ENCODE measurements around the gene HECW1.
"Not testable (repeated sequence)": the region's sequence is repeated elsewhere in the genome, so short reads cannot be mapped to it uniquely, and the experiment has no call there.

The HECW1 gene

DNA sequence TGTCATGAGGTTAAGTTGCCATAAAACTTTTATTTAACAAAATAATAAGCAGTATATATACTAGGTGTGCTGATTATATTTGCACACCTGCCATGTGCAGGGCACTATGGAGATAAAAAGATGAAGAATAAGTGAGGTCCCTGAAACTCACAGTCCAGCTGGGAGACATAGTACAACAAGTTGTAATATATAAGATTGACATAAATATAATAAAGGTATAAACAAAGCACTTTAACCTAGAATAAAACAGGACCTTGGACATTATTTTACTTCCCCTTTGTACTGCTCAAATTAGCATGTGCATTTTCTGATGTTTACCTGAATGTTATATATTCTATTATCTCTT is 476.7 kb downstream of the HECW1 start:
- H3K9ac ChIP-seq (ENCODE audit: low read length in 2 of 2): no peak overlapping the region
- no peaks in the 10 kb centered on the region for H3K9me3 ChIP-seq (ENCODE audit: control insufficient read depth in 2 of 2, low read length in 2 of 2)
- peaks cover 7% of the 10 kb centered on the region for H3K4me1 ChIP-seq (ENCODE audit: control insufficient read depth, insufficient read depth, low read length)
- H3K27me3 ChIP-seq (ENCODE audit: control insufficient read depth in 1 of 2, insufficient read depth in 2 of 2, low read length in 2 of 2): no peaks in the 10 kb centered on the region
- no peak overlapping the region for H3K4me3 ChIP-seq (ENCODE audit: low read length in 2 of 2)
- H3K36me3 ChIP-seq (ENCODE audit: control insufficient read depth in 2 of 2, insufficient read depth in 2 of 2, low read length in 2 of 2): no peaks in the 10 kb centered on the region
- no peak overlapping the region for H3K27ac ChIP-seq (ENCODE audit: low read length)

DNA sequence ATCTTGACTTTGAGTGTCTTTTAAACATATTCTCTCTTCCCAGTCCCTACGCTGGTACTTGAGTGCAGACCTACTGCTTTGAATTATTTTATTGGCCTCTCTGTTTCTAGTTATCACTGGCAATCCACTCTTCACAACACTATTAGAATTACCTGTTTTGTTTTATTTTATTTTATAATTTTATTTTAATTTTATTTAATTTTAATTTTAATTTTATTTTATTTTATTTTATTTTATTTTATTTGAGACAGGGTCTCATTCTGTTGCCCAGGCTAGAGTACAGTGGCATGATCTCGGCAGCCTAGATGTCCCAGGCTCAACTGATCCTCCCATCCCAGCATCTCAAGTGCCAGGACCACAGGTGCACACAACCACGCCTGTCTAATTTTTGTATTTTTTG is 477.3 kb downstream of the HECW1 start:
- Histone ChIP-seq H3K27me3 (ENCODE audit: control insufficient read depth in 1 of 2, insufficient read depth in 2 of 2, low read length in 2 of 2) (no peaks in the 10 kb centered on the region), H3K27ac (ENCODE audit: low read length) (no peak overlapping the region), H3K4me1 (ENCODE audit: control insufficient read depth, insufficient read depth, low read length) (peaks cover under 1% of the 10 kb centered on the region), H3K4me3 (ENCODE audit: low read length in 2 of 2) (no peak overlapping the region), H3K9ac (ENCODE audit: low read length in 2 of 2) (no peak overlapping the region), H3K36me3 (ENCODE audit: control insufficient read depth in 2 of 2, insufficient read depth in 2 of 2, low read length in 2 of 2) (no peaks in the 10 kb centered on the region), H3K9me3 (ENCODE audit: control insufficient read depth in 2 of 2, low read length in 2 of 2) (no peaks in the 10 kb centered on the region)

DNA sequence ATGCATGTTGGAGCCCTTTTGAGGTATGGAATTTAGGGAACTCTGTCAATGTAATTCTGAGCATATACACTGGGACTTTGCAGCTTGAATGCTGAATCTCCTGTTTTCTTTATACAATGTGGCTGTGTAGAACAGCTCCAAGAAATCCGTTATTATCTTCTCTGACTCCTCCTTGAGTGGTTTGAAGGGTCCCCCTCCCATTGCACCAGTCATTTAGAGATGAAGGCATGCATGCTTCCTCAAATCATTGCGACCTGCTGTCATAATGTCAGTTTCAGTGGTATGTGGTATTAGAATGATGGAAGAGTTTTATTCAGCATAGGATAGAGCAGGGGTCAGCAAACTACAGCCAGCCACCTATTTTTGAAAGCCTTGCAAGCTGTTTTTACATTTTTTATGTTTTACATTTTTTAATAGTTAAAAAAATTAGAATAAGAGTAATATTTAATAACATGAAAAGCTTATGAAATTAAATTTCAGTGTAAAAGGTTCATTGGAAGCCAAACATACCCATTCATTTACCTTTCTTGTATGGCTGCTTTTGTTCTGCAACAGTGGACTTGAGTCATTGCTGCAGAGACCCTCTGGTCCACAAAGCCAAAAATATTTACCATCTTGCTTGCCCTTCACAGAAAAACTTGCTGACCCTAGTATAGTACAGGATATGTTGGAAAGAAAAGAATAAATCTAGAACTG is 478.6 kb downstream of the HECW1 start:
- Histone ChIP-seq H3K4me3 (ENCODE audit: low read length in 2 of 2) (no peak overlapping the region), H3K9me3 (ENCODE audit: control insufficient read depth in 2 of 2, low read length in 2 of 2) (no peaks in the 10 kb centered on the region), H3K4me1 (ENCODE audit: control insufficient read depth, insufficient read depth, low read length) (no peaks in the 10 kb centered on the region), H3K27me3 (ENCODE audit: control insufficient read depth in 1 of 2, insufficient read depth in 2 of 2, low read length in 2 of 2) (no peaks in the 10 kb centered on the region), H3K27ac (ENCODE audit: low read length) (no peak overlapping the region), H3K36me3 (ENCODE audit: control insufficient read depth in 2 of 2, insufficient read depth in 2 of 2, low read length in 2 of 2) (no peaks in the 10 kb centered on the region), H3K9ac (ENCODE audit: low read length in 2 of 2) (no peak overlapping the region)

DNA sequence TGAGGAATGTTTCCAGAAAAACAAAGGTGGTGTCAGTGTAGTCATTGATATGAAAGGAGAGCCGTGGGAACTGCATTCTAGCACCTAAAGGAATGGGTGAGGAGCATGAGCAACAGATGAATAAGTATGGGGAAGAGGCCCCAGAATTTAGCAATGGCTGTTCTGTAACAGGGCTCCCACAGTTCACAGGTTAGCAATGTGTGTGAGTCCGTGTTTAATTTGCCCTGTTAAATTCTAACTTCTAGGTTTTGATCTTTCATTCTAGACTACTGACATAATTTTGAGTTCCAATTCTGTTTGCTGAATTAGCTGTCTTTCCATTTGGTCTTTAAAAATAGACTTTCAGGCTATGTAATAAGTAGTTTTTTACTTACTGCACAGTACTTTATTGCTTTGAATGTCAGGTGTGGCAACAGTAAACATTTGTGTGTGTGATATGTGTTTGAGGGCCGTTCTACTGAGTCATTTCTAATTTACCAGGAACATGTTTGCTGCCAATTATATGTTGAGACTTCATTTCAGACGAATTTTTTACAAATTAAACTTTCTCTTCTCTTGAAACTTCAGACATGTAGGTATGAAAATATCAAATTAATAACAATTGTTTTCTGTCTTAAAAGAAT is 479.2 kb downstream of the HECW1 start:
- no peaks in the 10 kb centered on the region for H3K4me1 ChIP-seq (ENCODE audit: control insufficient read depth, insufficient read depth, low read length)
- no peak overlapping the region for H3K9ac ChIP-seq (ENCODE audit: low read length in 2 of 2)
- no peaks in the 10 kb centered on the region for H3K27me3 ChIP-seq (ENCODE audit: control insufficient read depth in 1 of 2, insufficient read depth in 2 of 2, low read length in 2 of 2)
- no peaks in the 10 kb centered on the region for H3K36me3 ChIP-seq (ENCODE audit: control insufficient read depth in 2 of 2, insufficient read depth in 2 of 2, low read length in 2 of 2)
- no peaks in the 10 kb centered on the region for H3K9me3 ChIP-seq (ENCODE audit: control insufficient read depth in 2 of 2, low read length in 2 of 2)
- H3K27ac ChIP-seq (ENCODE audit: low read length): no peak overlapping the region
- no peak overlapping the region for H3K4me3 ChIP-seq (ENCODE audit: low read length in 2 of 2)

DNA sequence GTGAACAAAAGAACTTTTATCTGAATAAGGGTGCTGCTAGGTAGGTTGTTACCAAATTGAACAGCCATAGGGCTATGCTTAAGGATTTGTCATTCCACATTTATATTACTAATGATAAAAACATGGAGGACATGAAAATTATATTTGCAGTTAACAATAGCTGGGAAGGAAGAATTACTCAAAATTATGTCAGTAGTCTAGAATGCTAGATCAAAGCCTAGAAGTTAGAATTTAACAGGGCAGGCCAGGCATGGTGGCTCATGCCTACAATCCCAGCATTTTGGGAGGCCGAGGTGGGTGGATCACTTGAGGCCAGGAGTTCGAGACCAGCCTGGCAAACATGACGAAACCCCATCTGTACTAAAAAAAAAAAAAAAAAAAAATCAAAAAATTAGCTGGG is 479.9 kb downstream of the HECW1 start:
- Histone ChIP-seq H3K27me3 (ENCODE audit: control insufficient read depth in 1 of 2, insufficient read depth in 2 of 2, low read length in 2 of 2) (no peaks in the 10 kb centered on the region), H3K36me3 (ENCODE audit: control insufficient read depth in 2 of 2, insufficient read depth in 2 of 2, low read length in 2 of 2) (no peaks in the 10 kb centered on the region), H3K9me3 (ENCODE audit: control insufficient read depth in 2 of 2, low read length in 2 of 2) (no peaks in the 10 kb centered on the region), H3K27ac (ENCODE audit: low read length) (no peak overlapping the region), H3K4me1 (ENCODE audit: control insufficient read depth, insufficient read depth, low read length) (no peaks in the 10 kb centered on the region), H3K9ac (ENCODE audit: low read length in 2 of 2) (no peak overlapping the region), H3K4me3 (ENCODE audit: low read length in 2 of 2) (no peak overlapping the region)

DNA sequence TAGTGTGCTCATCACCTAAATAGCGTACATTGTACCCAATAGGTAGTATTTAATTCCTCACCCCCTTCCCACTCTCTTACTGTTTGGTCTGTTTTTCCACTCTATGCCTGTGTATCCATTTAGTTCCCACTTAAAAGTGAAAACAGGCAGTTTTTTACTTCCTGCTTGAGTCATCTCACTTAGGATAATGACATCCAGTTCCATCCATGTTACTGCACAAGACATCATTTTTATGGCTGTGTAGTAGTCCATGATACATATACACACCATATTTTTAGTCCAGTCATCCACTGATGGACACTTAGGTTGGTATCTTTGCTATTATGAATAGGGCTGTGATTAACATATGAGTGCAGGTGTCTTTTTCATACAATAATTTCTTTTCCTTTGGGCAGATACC is 480.6 kb downstream of the HECW1 start:
- Histone ChIP-seq H3K4me3 (ENCODE audit: low read length in 2 of 2) (no peak overlapping the region), H3K27me3 (ENCODE audit: control insufficient read depth in 1 of 2, insufficient read depth in 2 of 2, low read length in 2 of 2) (no peaks in the 10 kb centered on the region), H3K27ac (ENCODE audit: low read length) (no peak overlapping the region), H3K9me3 (ENCODE audit: control insufficient read depth in 2 of 2, low read length in 2 of 2) (no peaks in the 10 kb centered on the region), H3K9ac (ENCODE audit: low read length in 2 of 2) (no peak overlapping the region), H3K36me3 (ENCODE audit: control insufficient read depth in 2 of 2, insufficient read depth in 2 of 2, low read length in 2 of 2) (no peaks in the 10 kb centered on the region), H3K4me1 (ENCODE audit: control insufficient read depth, insufficient read depth, low read length) (no peaks in the 10 kb centered on the region)

DNA sequence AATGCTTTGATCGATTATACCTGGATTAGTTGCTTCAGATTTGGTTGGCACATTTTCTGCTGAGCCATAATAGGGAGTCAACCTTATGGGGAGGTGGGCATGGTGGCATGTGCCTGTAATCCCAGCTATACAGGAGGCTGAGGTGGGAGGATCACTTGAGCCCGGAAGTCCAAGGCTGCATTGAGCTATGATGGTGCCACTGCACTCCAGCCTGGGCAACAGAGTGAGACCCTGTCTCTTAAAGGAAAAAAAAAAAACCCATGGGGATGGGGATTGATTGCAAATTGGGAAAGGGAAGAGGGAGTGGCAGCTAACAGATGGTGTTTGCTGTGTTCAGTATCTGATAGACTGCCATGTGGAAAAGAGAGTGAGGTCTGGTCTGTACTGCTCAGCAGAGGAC is 481.6 kb downstream of the HECW1 start:
- H3K27ac ChIP-seq (ENCODE audit: low read length): no peak overlapping the region
- no peaks in the 10 kb centered on the region for H3K36me3 ChIP-seq (ENCODE audit: control insufficient read depth in 2 of 2, insufficient read depth in 2 of 2, low read length in 2 of 2)
- H3K27me3 ChIP-seq (ENCODE audit: control insufficient read depth in 1 of 2, insufficient read depth in 2 of 2, low read length in 2 of 2): no peaks in the 10 kb centered on the region
- no peak overlapping the region for H3K9ac ChIP-seq (ENCODE audit: low read length in 2 of 2)
- H3K9me3 ChIP-seq (ENCODE audit: control insufficient read depth in 2 of 2, low read length in 2 of 2): no peaks in the 10 kb centered on the region
- H3K4me1 ChIP-seq (ENCODE audit: control insufficient read depth, insufficient read depth, low read length): no peaks in the 10 kb centered on the region
- H3K4me3 ChIP-seq (ENCODE audit: low read length in 2 of 2): no peak overlapping the region

DNA sequence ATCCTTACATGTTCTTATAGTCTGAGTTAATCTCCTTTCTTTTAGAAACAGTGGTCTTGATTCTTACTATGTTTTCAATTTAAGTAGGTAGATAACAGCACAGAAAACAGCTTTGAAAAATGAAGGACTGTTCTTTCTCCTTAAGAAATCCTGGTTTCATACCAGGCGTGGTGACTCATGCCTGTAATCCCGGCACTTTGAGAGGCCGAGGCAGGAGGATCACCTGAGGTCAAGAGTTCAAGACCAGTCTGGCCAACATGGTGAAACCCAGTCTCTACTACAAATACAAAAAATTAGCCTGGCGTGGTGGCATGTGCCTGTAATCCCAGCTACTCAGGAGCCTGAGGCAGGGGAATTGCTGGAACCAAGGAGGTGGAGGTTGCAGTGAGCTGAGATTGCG is 484.0 kb downstream of the HECW1 start:
- H3K27me3 ChIP-seq (ENCODE audit: control insufficient read depth in 1 of 2, insufficient read depth in 2 of 2, low read length in 2 of 2); H3K9ac ChIP-seq (ENCODE audit: low read length in 2 of 2); H3K4me1 ChIP-seq (ENCODE audit: control insufficient read depth, insufficient read depth, low read length); H3K27ac ChIP-seq (ENCODE audit: low read length); H3K9me3 ChIP-seq (ENCODE audit: control insufficient read depth in 2 of 2, low read length in 2 of 2); H3K36me3 ChIP-seq (ENCODE audit: control insufficient read depth in 2 of 2, insufficient read depth in 2 of 2, low read length in 2 of 2); H3K4me3 ChIP-seq (ENCODE audit: low read length in 2 of 2): not testable (repeated sequence)

DNA sequence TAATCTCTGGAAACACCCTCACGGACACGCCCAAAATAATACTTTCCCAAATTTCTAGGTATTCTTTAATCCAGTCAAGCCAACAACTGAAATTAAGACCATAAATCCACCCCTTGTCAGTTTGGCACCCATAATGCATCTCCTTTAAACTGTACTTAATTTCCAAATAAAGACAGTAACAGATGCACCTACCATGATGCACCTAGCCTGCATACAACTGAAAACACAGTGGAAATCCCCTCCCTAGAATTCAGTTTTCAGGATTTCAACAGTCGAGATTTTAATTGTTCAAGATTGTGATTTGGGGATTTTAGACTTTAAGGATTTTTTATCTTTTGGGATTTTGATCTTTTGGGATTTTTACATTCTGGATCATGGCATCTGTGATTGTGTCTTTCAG is 487.6 kb downstream of the HECW1 start:
- H3K9me3 ChIP-seq (ENCODE audit: control insufficient read depth in 2 of 2, low read length in 2 of 2): no peaks in the 10 kb centered on the region
- H3K4me3 ChIP-seq (ENCODE audit: low read length in 2 of 2): no peak overlapping the region
- no peaks in the 10 kb centered on the region for H3K4me1 ChIP-seq (ENCODE audit: control insufficient read depth, insufficient read depth, low read length)
- H3K9ac ChIP-seq (ENCODE audit: low read length in 2 of 2): no peak overlapping the region
- H3K36me3 ChIP-seq (ENCODE audit: control insufficient read depth in 2 of 2, insufficient read depth in 2 of 2, low read length in 2 of 2): peaks cover 0 to 6% of the 10 kb centered on the region in 2 donors
- H3K27me3 ChIP-seq (ENCODE audit: control insufficient read depth in 1 of 2, insufficient read depth in 2 of 2, low read length in 2 of 2): no peaks in the 10 kb centered on the region
- H3K27ac ChIP-seq (ENCODE audit: low read length): no peak overlapping the region

DNA sequence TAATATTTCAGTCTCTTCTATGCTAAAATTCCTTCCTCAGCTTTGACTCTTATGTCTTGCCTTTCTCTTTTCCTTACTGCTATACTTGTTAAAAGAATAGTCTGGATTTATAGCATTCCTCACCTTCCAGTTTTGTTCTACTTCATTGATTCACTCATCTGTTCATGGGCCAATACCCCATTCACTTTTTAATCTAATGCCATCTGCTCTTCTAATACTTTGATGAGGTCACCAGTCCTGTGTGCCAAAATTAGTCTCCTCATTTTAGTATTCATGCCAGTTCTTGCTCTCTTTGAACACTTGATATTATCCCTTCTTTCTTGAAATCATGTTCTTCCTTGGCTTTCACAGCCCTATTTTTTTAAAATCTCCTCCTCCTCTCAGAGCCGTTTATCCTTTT is 489.8 kb downstream of the HECW1 start:
- H3K9ac ChIP-seq (ENCODE audit: low read length in 2 of 2): no peak overlapping the region
- no peak overlapping the region for H3K27ac ChIP-seq (ENCODE audit: low read length)
- no peaks in the 10 kb centered on the region for H3K9me3 ChIP-seq (ENCODE audit: control insufficient read depth in 2 of 2, low read length in 2 of 2)
- no peaks in the 10 kb centered on the region for H3K4me1 ChIP-seq (ENCODE audit: control insufficient read depth, insufficient read depth, low read length)
- no peak overlapping the region for H3K4me3 ChIP-seq (ENCODE audit: low read length in 2 of 2)
- H3K36me3 ChIP-seq (ENCODE audit: control insufficient read depth in 2 of 2, insufficient read depth in 2 of 2, low read length in 2 of 2): peaks cover 0 to 6% of the 10 kb centered on the region in 2 donors
- no peaks in the 10 kb centered on the region for H3K27me3 ChIP-seq (ENCODE audit: control insufficient read depth in 1 of 2, insufficient read depth in 2 of 2, low read length in 2 of 2)

DNA sequence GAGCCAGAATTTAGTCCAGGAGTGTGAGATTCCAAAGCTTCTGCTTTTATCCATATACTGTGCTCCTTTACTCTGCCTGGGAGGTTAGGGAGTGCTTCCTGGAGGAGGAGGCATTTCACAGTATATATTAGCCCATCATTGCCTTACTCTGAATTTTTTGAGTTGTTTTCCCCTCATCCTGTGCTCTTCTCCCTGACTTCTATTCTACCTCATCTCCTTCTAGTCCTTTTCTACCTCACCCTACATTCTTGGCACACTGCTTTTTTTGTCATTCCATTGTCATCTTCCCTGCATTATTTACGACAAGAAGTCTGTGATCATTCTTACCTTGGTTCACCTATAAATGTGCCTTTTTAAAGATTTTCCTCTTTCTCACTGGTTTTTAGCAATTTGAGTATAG is 491.8 kb downstream of the HECW1 start:
- H3K4me3 ChIP-seq (ENCODE audit: low read length in 2 of 2): no peak overlapping the region
- no peak overlapping the region for H3K27ac ChIP-seq (ENCODE audit: low read length)
- peaks cover 3 to 9% of the 10 kb centered on the region in 2 donors for H3K36me3 ChIP-seq (ENCODE audit: control insufficient read depth in 2 of 2, insufficient read depth in 2 of 2, low read length in 2 of 2)
- no peak overlapping the region for H3K9ac ChIP-seq (ENCODE audit: low read length in 2 of 2)
- H3K27me3 ChIP-seq (ENCODE audit: control insufficient read depth in 1 of 2, insufficient read depth in 2 of 2, low read length in 2 of 2): no peaks in the 10 kb centered on the region
- no peaks in the 10 kb centered on the region for H3K4me1 ChIP-seq (ENCODE audit: control insufficient read depth, insufficient read depth, low read length)
- H3K9me3 ChIP-seq (ENCODE audit: control insufficient read depth in 2 of 2, low read length in 2 of 2): no peaks in the 10 kb centered on the region
